LNCaP clone FGC (cell line): Measurements from ENCODE around the gene ADM5.

Experiments used
- DNase-seq: peaks from one replicate; pipeline ENCODE4 v3.0.0-alpha.2; 2011; ENCODE audit warnings: low read depth
- H3K4me3 ChIP-seq: 2 replicates; pipeline ENCODE4 v1.5.1; 2011; ENCODE audit warnings: mild to moderate bottlenecking, low read depth, low read length, control low read depth
- CTCF ChIP-seq: IDR thresholded peaks from 2 replicates; pipeline ENCODE4 v1.5.1; 2012; ENCODE audit warnings: mild to moderate bottlenecking; ENCODE audit not compliant: control insufficient read depth, insufficient read depth; ENCODE audit errors: extremely low read depth

The ADM5 gene

GRCh38 chr19:49727217-49728030 is 38.0 kb downstream of the ADM5 start:
- DNase-seq, result no peak
- no peak overlapping the region for H3K4me3 ChIP-seq
- no peak for TF ChIP-seq CTCF

GRCh38 chr19:49730166-49730565 is 40.8 kb downstream of the ADM5 start:
- no peak for DNase-seq
- no peak overlapping the region for H3K4me3 ChIP-seq
- no peak for TF ChIP-seq CTCF

DNA sequence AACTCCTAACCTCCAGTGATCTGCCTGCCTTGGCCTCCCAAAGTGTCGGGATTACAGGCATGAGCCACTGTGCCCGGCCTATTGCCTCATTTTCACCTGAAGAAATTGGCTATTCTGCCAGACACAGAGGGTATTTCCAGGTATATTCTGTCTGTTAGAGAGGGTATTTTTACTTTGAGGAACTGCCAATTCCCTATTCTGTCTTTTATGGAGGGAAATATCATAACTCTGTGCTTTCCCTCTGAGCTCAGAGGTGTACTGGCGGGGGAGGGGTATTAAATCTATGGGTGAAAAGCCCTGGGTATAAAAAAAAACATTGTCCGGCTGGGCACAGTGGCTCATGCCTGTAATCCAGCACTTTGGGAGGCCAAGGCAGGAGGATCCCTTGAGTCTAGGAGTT is 48.9 kb downstream of the ADM5 start:
- H3K4me3 ChIP-seq, result no peak overlapping the region
- TF ChIP-seq CTCF, result no peak
- no peak for DNase-seq

DNA sequence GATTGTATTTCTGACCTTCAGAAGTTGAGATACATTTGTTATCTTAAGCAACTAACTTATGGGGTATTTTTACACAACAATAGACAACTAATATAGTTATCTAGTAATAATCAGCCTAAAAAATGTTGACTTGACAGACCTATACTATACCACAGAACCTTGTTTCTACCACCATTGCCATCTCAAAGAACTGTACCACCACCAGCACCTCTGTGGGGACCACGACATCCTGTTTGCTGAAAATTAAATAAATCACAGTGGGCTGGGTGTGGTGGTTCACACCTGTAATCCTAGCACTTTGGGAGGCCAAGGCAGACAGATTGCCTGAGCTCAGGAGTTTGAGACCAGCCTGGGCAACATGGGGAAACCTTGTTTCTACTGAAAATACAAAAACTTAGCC is 49.7 kb downstream of the ADM5 start:
- DNase-seq, result no peak
- no peak for TF ChIP-seq CTCF
- H3K4me3 ChIP-seq, result no peak overlapping the region

DNA sequence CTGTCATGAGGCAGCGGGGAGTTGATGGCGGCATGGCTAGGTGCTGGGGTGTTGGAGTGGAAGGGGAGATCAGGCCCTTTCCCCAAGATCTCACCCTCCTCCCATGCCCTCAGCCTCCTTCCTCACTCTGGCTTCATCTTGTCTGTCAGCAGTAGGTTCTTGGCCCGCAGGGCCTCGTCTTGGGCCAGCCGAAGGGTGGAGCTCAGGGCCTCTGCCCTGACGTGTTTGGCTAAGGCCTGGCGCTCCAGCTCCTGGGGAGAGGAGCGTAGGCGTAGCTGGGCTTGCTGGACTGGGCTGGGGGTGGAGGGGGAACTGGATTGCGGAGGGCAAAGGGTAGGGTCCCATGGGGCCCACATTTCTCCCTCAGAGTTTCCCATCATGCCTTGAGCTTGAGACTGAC is 50.5 kb downstream of the ADM5 start:
- no peak for TF ChIP-seq CTCF
- H3K4me3 ChIP-seq, result no peak overlapping the region
- no peak for DNase-seq
